GM12878 (cell line): ENCODE measurements around the gene SFXN1. TPM values are rescaled to one million over a fixed set of nuclear protein-coding genes. Genes with fewer than 3 reads are reported as not detected.

Experiments used
- ATAC-seq: fragments of 200-7000 bp; cut with Tn5 transposase; 3 replicates; pipeline ENCODE4 v1.9.1; 2020; ENCODE audit warnings: mild to moderate bottlenecking, moderate library complexity
- BruUV-seq: library from RNA; stranded (reverse); fragments of 400-500 nt; replicated peaks from 2 replicates; lab custom pipeline; 2021; lab: Mats Ljungman, UMichigan
- CTCF ChIA-PET: fragments of 300-600 bp; sonication (Branson Sonifier 250); formaldehyde crosslinking; extraction: SDS; loops from one replicate; lab custom pipeline; 2021; ENCODE audit warnings: inconsistent platforms; lab: Yijun Ruan, JAX
- POLR2A ChIA-PET: fragments of 350-600 bp; formaldehyde crosslinking; extraction: SDS; loops from one replicate; lab custom pipeline; 2021; ENCODE audit warnings: inconsistent platforms; lab: Charles Lee
- RAD21 ChIA-PET: fragments of 300-600 bp; sonication (Branson Sonifier 250); formaldehyde crosslinking; loops from one replicate; lab custom pipeline; 2023; ENCODE audit warnings: antibody characterized with exemption; ENCODE audit not compliant: unreplicated experiment; lab: Charles Lee
- SMC1A ChIA-PET: fragments of 300-600 bp; sonication (Branson Sonifier 250); formaldehyde crosslinking; loops from one replicate; lab custom pipeline; 2023; ENCODE audit not compliant: unreplicated experiment, uncharacterized antibody; lab: Charles Lee
- DNase-seq: peaks from one replicate; pipeline ENCODE4 v3.0.0-alpha.2; 2011; ENCODE audit warnings: low read depth, low spot score
- FAIRE-seq: peaks from 3 replicates; lab custom pipeline; 2011; peaks lifted over from hg19 to GRCh38; lab: Jason Lieb, UNC
- H2AFZ ChIP-seq: 2 replicates; pipeline ENCODE4 v1.6.0; 2011; ENCODE audit warnings: low read depth, low read length, control low read depth; ENCODE audit not compliant: control insufficient read depth
- H3K27ac ChIP-seq: 2 replicates; pipeline ENCODE4 v1.5.1; 2011; ENCODE audit warnings: control low read depth; ENCODE audit not compliant: control insufficient read depth, insufficient read depth
- H3K27me3 ChIP-seq, 2 experiments: replicated peaks in 1 of 2; 2 replicates each; pipeline versions ENCODE4 v1.6.0 to v1.6.1; 2011; ENCODE audit warnings: low read length in 1 of 2; ENCODE audit not compliant: control insufficient read depth in 2 of 2, insufficient read depth in 2 of 2
- H3K36me3 ChIP-seq, 2 experiments: 2 replicates each; pipeline ENCODE4 v1.5.1; 2011; ENCODE audit warnings: low read length in 1 of 2; ENCODE audit not compliant: control insufficient read depth in 2 of 2, insufficient read depth in 2 of 2
- H3K4me1 ChIP-seq: 2 replicates; pipeline ENCODE4 v1.6.1; 2011; ENCODE audit warnings: mild to moderate bottlenecking, low read length, moderate library complexity, mixed read lengths; ENCODE audit not compliant: control insufficient read depth, insufficient read depth
- H3K4me2 ChIP-seq: 2 replicates; pipeline ENCODE4 v1.6.0; 2011; ENCODE audit warnings: control low read depth; ENCODE audit not compliant: control insufficient read depth, insufficient read depth
- H3K4me3 ChIP-seq: fragments of 200-600 bp; sonication (generic); 2 replicates; pipeline ENCODE4 v1.5.1; 2016
- H3K79me2 ChIP-seq: 2 replicates; pipeline ENCODE4 v1.6.0; 2011; ENCODE audit warnings: low read length; ENCODE audit not compliant: control insufficient read depth, insufficient read depth
- H3K9ac ChIP-seq: 2 replicates; pipeline ENCODE4 v1.8.0; 2011; ENCODE audit warnings: low read length, control low read depth, mixed read lengths; ENCODE audit not compliant: control insufficient read depth, insufficient read depth
- H3K9me3 ChIP-seq: replicated peaks from 3 replicates; pipeline ENCODE4 v1.5.1; 2011; ENCODE audit warnings: mild to moderate bottlenecking, low read length; ENCODE audit not compliant: control insufficient read depth, insufficient read depth
- H4K20me1 ChIP-seq: 2 replicates; pipeline ENCODE4 v1.6.0; 2011; ENCODE audit not compliant: control insufficient read depth, insufficient read depth
- ATF2 ChIP-seq: IDR thresholded peaks from 2 replicates; pipeline ENCODE4 v1.6.1; 2012; ENCODE audit warnings: low read length, inconsistent platforms
- CTCF ChIP-seq, 3 experiments: IDR thresholded peaks in 2 of 3; conservative IDR thresholded peaks in 1 of 3; 2 replicates each; pipeline ENCODE4 v1.5.1; 2011; ENCODE audit warnings: low read depth in 3 of 3, low read length in 3 of 3, mild to moderate bottlenecking in 3 of 3, control low read depth in 2 of 3, moderate library complexity in 2 of 3, inconsistent platforms in 1 of 3, mixed read lengths in 1 of 3; ENCODE audit not compliant: control insufficient read depth in 2 of 3, insufficient read depth in 1 of 3; ENCODE audit errors: extremely low read depth in 1 of 3
- EGR1 ChIP-seq, 2 experiments: IDR thresholded peaks; 1 replicate in 1 of 2; 2 replicates in 1 of 2; pipeline ENCODE4 v1.6.1; 2011 to 2012; ENCODE audit warnings: low read depth in 2 of 2, low read length in 2 of 2, borderline replicate concordance in 1 of 2, mild to moderate bottlenecking in 1 of 2, moderate library complexity in 1 of 2
- IKZF2 ChIP-seq, 2 experiments: fragments of 450-650 bp; IDR thresholded peaks; 2 replicates each; pipeline ENCODE4 v1.6.1; 2017; ENCODE audit warnings: mild to moderate bottlenecking in 2 of 2, moderate library complexity in 2 of 2
- JUNB ChIP-seq: IDR thresholded peaks from 2 replicates; pipeline ENCODE4 v1.6.1; 2016; ENCODE audit warnings: antibody characterized with exemption, mild to moderate bottlenecking
- NKRF ChIP-seq: fragments of 450-650 bp; conservative IDR thresholded peaks from 2 replicates; pipeline ENCODE4 v1.6.1; 2017; ENCODE audit warnings: mild to moderate bottlenecking, moderate library complexity
- PBX3 ChIP-seq: IDR thresholded peaks from 2 replicates; pipeline ENCODE4 v1.6.1; 2011; ENCODE audit warnings: mild to moderate bottlenecking, low read depth, low read length, moderate library complexity; ENCODE audit not compliant: insufficient replicate concordance
- RBBP5 ChIP-seq: fragments of 200-600 bp; sonication (generic); conservative IDR thresholded peaks from 2 replicates; pipeline ENCODE4 v1.6.1; 2016
- SP1 ChIP-seq: IDR thresholded peaks from one replicate; pipeline ENCODE4 v1.6.1; 2011; ENCODE audit warnings: low read depth, low read length
- SPI1 ChIP-seq: IDR thresholded peaks from 2 replicates; pipeline ENCODE4 v1.6.1; 2011; ENCODE audit warnings: low read depth, mild to moderate bottlenecking, low read length, moderate library complexity, borderline replicate concordance; ENCODE audit not compliant: insufficient read depth
- TCF7 ChIP-seq: IDR thresholded peaks from 2 replicates; pipeline ENCODE4 v1.6.1; 2014; ENCODE audit warnings: antibody characterized with exemption, borderline replicate concordance
- WGBS: methylation state at CpG from one replicate; pipeline ENCODE4 v1.1.6; 2016; ENCODE audit warnings: low lambda C conversion rate; ENCODE audit not compliant: insufficient replicate concordance, insufficient coverage; ENCODE audit errors: missing lambda C conversion rate; 5-methylcytosine and 5-hydroxymethylcytosine counted together
- in situ Hi-C: fragments of 300-500 bp; cut with MboI; formaldehyde crosslinking; loops from 9 replicates; pipeline ENCODE4 v1.14.3; 2018; ENCODE audit warnings: mixed read lengths
- intact Hi-C: fragments of 100-400 bp; cut with micrococcal nuclease; formaldehyde crosslinking; loops from one replicate; pipeline ENCODE4 v1.14.2; 2022; ENCODE audit not compliant: unreplicated experiment
- polyA plus RNA-seq, 11 experiments: library from polyadenylated mRNA; depleted of rRNA in 4 of 11; unstranded in 6 of 11; stranded (reverse) in 5 of 11; fragments of >200 nt; fragmentation: Nextera tagmentation in 4 of 11; fragmentation: Illumina TruSeq in 1 of 11; extraction: Ambion mirVana in 4 of 11; extraction: Trizol in 1 of 11; gene quantifications; 1 replicate in 1 of 11; 2 replicates in 10 of 11; pipeline versions ENCODE4 v1.2.1 to v1.2.3, GENCODE V29; 2011 to 2016; ENCODE audit warnings: inconsistent platforms in 2 of 11, missing spikeins in 2 of 11, low read depth in 1 of 11
- total RNA-seq, 4 experiments: library from RNA; depleted of rRNA in 3 of 4; stranded (reverse); fragments of >200 nt in 3 of 4; fragmentation: Illumina TruSeq in 1 of 4; extraction: Trizol in 1 of 4; gene quantifications; 2 replicates each; pipeline versions ENCODE4 v1.2.1 to v1.2.3, GENCODE V29; 2013 to 2021

The SFXN1 gene
- total and polyA plus RNA-seq, 10 of the 15 experiments (the other 5 are each of a cell fraction or from before 2014, with no cell fraction given) = 18.0 to 248 (median 103) TPM

GRCh38 chr5:175434800-175435199, 43.6 kb upstream of the SFXN1 start:
- 22% methylated on average over 6 of the region's 6 CpGs for WGBS
- intact Hi-C loops = no loop called here
- in situ Hi-C loops = no loop called here
- RAD21 ChIA-PET = no interaction called here
- no peak for TF ChIP-seq RBBP5
- no peak for TF ChIP-seq PBX3
- no peak for TF ChIP-seq TCF7
- no peak for TF ChIP-seq IKZF2 (IDR thresholded peaks at IDR 0.05)
- TF ChIP-seq EGR1 (IDR thresholded peaks at IDR 0.05; ENCODE audit: borderline replicate concordance in 1 of 2, low read depth in 2 of 2, low read length in 2 of 2) = no peak
- TF ChIP-seq NKRF = no peak
- no peak for TF ChIP-seq SP1
- TF ChIP-seq JUNB = no peak
- no peak for TF ChIP-seq SPI1
- TF ChIP-seq ATF2 = no peak
- TF ChIP-seq CTCF (IDR thresholded peaks at IDR 0.05 in 2 of 3, conservative IDR thresholded peaks at IDR 0.05 in 1 of 3; ENCODE audit: control insufficient read depth in 2 of 3, extremely low read depth in 1 of 3, insufficient read depth in 1 of 3, low read depth in 3 of 3, low read length in 3 of 3) = no peak
- TF ChIP-seq, all 136 proteins: peak for 0
- Histone ChIP-seq H3K27me3 (peaks cover 0 to 2% of the 10 kb centered on the region in 2 experiments; a peak in 2 of 4 replicates), H3K27ac (no peak overlapping the region), H2AFZ (no peak overlapping the region), H3K4me1 (no peaks in the 10 kb centered on the region), H3K4me2 (no peak overlapping the region), H3K79me2 (no peaks in the 10 kb centered on the region), H3K9me3 (no peaks in the 10 kb centered on the region), H3K4me3 (no peak overlapping the region), H3K9ac (no peak overlapping the region), H4K20me1 (no peaks in the 10 kb centered on the region), H3K36me3 (no peaks in the 10 kb centered on the region)
- FAIRE-seq (no peak), DNase-seq (no peak), ATAC-seq (no peak)
- ChIA-PET SMC1A (no interaction called here), POLR2A (no interaction called here), CTCF (interaction anchor here (1.3 kb wide), 1 partner anchor 479 kb away, joined by 3 read pairs; no protein-coding TSS in a partner anchor)
- no TSS peak for BruUV-seq
